Liver (tissue), 3 donors: ENCODE results near the gene JPT1.

Source experiments
- ATF3 ChIP-seq: IDR thresholded peaks from 2 replicates; pipeline ENCODE4 v1.6.1; 2016; ENCODE audit warnings: antibody characterized with exemption
- CTCF ChIP-seq: fragments of 150-350 bp; IDR thresholded peaks from 2 replicates; pipeline ENCODE4 v1.5.1; 2017; ENCODE audit warnings: improper control_type of control experiment, low read depth, low read length; ENCODE audit not compliant: missing input control
- EGR1 ChIP-seq, 2 donors: IDR thresholded peaks; 2 replicates each; pipeline ENCODE4 v1.6.1; 2016 to 2018; ENCODE audit warnings: antibody characterized with exemption in 2 of 2, low read depth in 2 of 2
- JUND ChIP-seq, 2 donors: IDR thresholded peaks; 2 replicates each; pipeline ENCODE4 v1.6.1; 2016; ENCODE audit warnings: antibody characterized with exemption in 2 of 2
- MAX ChIP-seq: IDR thresholded peaks from 2 replicates; pipeline ENCODE4 v1.6.1; 2016; ENCODE audit warnings: antibody characterized with exemption
- TAF1 ChIP-seq: conservative IDR thresholded peaks from 2 replicates; pipeline ENCODE4 v1.6.1; 2016; ENCODE audit warnings: antibody characterized with exemption, mild to moderate bottlenecking
- YY1 ChIP-seq: IDR thresholded peaks from 2 replicates; pipeline ENCODE4 v1.6.1; 2016; ENCODE audit warnings: antibody characterized with exemption, mild to moderate bottlenecking
- ZBTB33 ChIP-seq: IDR thresholded peaks from 2 replicates; pipeline ENCODE4 v1.6.1; 2016; ENCODE audit warnings: antibody characterized with exemption
- donor health status: healthy.
- donor health status: healthy.

DNA sequence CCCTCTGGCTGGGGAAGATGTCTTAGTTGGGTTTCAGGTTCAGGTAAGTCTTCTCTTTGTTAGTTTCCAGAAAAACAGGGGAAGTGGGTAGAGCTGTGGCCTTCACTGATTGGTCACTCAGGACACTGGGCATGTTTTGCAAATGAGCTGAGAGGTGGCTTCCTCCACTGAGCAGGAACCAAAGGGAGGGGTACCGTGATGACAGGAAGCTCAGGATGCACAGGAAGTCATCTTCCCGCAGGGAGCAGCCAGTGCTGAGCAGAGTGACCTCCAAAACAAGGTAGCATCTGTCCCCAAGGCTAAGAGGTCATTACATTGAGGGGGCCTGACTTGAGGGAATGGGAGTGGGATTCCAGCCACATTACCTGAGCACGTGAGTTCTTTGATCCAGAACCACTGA is 28.3 kb downstream of the JPT1 start:
- TF ChIP-seq EGR1 (IDR thresholded peaks at IDR 0.05; ENCODE audit: low read depth in 2 of 2) = no peak
- no peak for TF ChIP-seq CTCF
- TF ChIP-seq JUND (IDR thresholded peaks at IDR 0.05) = no peak
- no peak for TF ChIP-seq ATF3
- TF ChIP-seq MAX = no peak
- TF ChIP-seq YY1 = no peak
- no peak for TF ChIP-seq ZBTB33
- TF ChIP-seq TAF1 = no peak
